NB4 (cell line): ENCODE results near the gene TMEM223.

Source experiments
- DNase-seq: peaks from one replicate; pipeline ENCODE4 v3.0.0; 2010; ENCODE audit warnings: low read depth
- H3K4me3 ChIP-seq: one replicate; pipeline ENCODE4 v1.5.1; 2011; ENCODE audit warnings: mild to moderate bottlenecking, low read depth, low read length, moderate library complexity
- CTCF ChIP-seq: IDR thresholded peaks from one replicate; pipeline ENCODE4 v1.5.1; 2012; ENCODE audit warnings: low read depth, low read length
- MAX ChIP-seq: IDR thresholded peaks from 2 replicates; pipeline ENCODE4 v1.6.1; 2011; ENCODE audit warnings: low read depth, low read length
- MYC ChIP-seq: IDR thresholded peaks from 2 replicates; pipeline ENCODE4 v1.6.1; 2011; ENCODE audit warnings: low read depth, low read length
- POLR2A ChIP-seq: IDR thresholded peaks from 2 replicates; pipeline ENCODE4 v1.6.1; 2011; ENCODE audit warnings: mild to moderate bottlenecking; ENCODE audit not compliant: insufficient read length; ENCODE audit errors: extremely low read depth

The TMEM223 gene

DNA sequence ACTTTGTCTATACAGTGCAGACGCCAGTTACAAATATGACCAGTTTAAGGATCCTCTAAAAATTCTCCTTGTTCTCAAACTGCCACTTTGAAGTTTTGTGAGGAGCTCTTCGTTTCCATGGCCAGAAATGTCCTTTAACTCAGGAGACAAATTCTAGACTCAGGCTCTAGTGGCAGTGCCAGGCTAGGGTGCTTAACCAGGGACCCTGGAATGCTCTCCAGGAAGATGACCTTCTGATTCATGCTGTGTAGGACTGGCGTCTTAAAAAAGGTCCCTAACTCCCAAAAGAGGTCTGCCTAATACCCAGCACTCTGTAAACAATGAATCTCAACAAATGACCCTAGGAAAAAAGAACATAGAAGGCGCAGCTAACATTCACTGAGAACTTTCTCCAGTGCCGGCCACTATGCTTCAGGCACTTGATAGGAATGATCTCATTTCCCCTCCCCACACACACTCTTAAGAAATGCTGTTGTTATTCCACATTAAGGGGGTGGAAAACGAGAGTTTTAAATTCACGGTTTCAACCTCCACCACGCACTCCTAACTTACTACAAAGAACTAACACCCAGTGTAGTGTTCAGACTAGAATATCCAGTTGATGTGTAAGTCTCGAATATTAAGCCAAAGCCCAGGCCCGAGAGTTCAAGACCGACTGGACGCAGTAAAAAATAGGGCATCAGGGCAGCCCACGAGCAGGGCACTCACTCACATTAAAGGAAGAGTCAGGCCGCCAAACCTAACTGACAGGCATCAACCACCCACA lies 12.7 kb upstream of the TMEM223 start:
- peak overlapping the region; percentile 94 for H3K4me3 ChIP-seq
- TF ChIP-seq MYC: no peak
- no peak for TF ChIP-seq POLR2A
- TF ChIP-seq CTCF: no peak
- TF ChIP-seq MAX: no peak
- DNase-seq: peak; percentile 40

DNA sequence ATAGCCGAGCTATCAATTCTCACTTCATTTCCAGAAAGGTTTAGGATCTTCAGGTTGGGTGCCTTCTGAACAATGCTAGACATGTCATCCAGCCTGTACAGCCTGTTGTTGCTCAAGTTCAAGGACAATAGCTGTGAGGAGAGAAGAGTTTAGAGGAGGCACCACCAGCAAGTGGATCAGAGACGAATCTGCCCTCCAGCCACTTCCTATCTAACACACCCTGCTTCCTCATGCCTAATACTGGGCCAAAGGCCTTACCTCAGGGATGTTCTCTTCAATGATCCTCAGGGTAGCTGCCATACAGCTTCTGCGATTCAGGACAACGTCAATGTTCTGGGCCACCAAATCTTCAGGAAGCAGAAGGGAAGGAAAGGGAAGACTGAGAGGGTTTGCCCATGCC lies 9.3 kb upstream of the TMEM223 start:
- TF ChIP-seq MAX (no peak), POLR2A (no peak), CTCF (no peak), MYC (no peak)
- no peak for DNase-seq
- H3K4me3 ChIP-seq: no peak overlapping the region

- TF ChIP-seq MAX: no peak
- TF ChIP-seq MYC: no peak
- TF ChIP-seq CTCF: no peak
- TF ChIP-seq POLR2A: no peak
- DNase-seq: no peak
- no peak overlapping the region for H3K4me3 ChIP-seq
Measured at GRCh38 chr11:62799486-62799885, 7.7 kb upstream of the TMEM223 start.

DNA sequence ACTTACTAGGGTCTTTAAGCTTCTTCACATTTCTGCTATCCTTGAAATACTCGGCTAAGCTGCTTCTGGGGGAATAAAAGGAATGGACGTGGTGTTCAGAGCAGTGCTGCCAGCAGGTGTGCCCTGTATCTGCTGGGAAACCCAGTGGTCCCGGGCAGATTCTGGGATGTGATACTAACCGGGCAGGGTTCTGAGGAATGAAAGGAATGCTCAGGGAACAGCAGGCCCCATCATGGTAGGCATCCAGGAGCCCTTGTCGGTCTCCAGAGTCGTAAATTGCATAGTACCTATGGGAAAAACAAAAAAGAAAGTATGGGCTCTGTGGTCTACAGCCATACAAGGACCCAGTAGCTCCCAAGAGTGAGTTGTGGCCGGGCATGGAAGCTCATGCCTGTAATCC lies 4.5 kb upstream of the TMEM223 start:
- no peak overlapping the region for H3K4me3 ChIP-seq
- no peak for TF ChIP-seq MAX
- no peak for TF ChIP-seq POLR2A
- no peak for TF ChIP-seq CTCF
- TF ChIP-seq MYC: no peak
- no peak for DNase-seq

- TF ChIP-seq MAX (no peak), POLR2A (no peak), CTCF (no peak), MYC (no peak)
- H3K4me3 ChIP-seq: no peak overlapping the region
- no peak for DNase-seq
Measured at GRCh38 chr11:62794201-62794775, 2.5 kb upstream of the TMEM223 start.
